Esophagus muscularis mucosa (tissue), 3 donors: Measurements from ENCODE around the gene NDUFA13.

Source experiments
- POLR2AphosphoS5 ChIP-seq, 2 donors: sonication (generic); formaldehyde crosslinking; IDR thresholded peaks; one replicate each; pipeline ENCODE4 v1.6.1; 2017; ENCODE audit warnings: antibody characterized with exemption in 2 of 2
- TF ChIP-seq, protein P1 (sequence below), 3 experiments: fragments of 200-600 bp in 2 of 3; fragments of 450-650 bp in 1 of 3; sonication (generic) in 2 of 3; IDR thresholded peaks; one replicate each; pipeline ENCODE4 v1.5.1; 2017 to 2019; ENCODE audit warnings: antibody characterized with exemption in 3 of 3, mild to moderate bottlenecking in 2 of 3, moderate library complexity in 1 of 3

DNA sequence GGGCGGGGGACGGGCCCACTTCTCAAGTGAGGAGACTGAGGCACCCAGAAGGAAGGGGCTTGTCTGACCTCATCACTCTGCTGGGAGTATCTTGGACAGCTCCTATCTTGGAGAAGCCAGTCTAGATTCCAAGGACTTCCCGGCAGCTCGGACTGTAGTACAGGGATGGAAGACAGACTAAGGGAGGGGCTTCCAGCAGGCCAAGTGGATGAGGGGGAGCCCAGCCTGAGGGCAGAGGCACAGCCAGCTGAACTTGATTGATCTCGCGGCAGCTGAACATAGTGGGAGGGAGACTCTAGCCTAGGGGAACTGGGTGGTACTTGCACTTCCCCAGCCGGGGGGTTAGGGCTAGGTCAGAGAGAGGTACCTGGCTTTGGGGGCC, 22.8 kb downstream of the NDUFA13 start:
- TF ChIP-seq, protein P1, sequence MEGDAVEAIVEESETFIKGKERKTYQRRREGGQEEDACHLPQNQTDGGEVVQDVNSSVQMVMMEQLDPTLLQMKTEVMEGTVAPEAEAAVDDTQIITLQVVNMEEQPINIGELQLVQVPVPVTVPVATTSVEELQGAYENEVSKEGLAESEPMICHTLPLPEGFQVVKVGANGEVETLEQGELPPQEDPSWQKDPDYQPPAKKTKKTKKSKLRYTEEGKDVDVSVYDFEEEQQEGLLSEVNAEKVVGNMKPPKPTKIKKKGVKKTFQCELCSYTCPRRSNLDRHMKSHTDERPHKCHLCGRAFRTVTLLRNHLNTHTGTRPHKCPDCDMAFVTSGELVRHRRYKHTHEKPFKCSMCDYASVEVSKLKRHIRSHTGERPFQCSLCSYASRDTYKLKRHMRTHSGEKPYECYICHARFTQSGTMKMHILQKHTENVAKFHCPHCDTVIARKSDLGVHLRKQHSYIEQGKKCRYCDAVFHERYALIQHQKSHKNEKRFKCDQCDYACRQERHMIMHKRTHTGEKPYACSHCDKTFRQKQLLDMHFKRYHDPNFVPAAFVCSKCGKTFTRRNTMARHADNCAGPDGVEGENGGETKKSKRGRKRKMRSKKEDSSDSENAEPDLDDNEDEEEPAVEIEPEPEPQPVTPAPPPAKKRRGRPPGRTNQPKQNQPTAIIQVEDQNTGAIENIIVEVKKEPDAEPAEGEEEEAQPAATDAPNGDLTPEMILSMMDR (IDR thresholded peaks at IDR 0.05) = no peak
- no peak for TF ChIP-seq POLR2AphosphoS5 (IDR thresholded peaks at IDR 0.05)
